ENCODE measurements around the gene NTN4.

DNA sequence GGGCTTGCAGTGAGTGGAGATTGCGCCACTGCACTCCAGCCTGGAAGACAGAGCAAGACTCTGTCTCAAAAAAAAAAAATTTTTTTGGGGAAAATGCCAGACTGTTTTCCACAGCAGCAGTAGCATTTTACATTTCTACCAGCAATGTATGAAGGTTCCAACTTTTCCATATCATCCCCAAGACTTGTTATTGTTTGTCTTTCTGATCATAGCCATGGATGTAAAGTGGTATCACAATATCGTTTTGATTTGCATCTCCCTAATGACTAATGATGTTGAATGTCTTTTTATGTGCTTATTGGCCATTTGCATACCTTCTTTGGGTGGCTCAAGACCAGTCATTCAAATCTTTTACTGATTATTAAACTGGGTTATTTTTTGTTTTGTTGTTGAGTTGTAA, 63.7 kb downstream of the NTN4 start:
- TF ChIP-seq POLR2A (IDR thresholded peaks at IDR 0.05), result no peak
- TF ChIP-seq, protein P1, sequence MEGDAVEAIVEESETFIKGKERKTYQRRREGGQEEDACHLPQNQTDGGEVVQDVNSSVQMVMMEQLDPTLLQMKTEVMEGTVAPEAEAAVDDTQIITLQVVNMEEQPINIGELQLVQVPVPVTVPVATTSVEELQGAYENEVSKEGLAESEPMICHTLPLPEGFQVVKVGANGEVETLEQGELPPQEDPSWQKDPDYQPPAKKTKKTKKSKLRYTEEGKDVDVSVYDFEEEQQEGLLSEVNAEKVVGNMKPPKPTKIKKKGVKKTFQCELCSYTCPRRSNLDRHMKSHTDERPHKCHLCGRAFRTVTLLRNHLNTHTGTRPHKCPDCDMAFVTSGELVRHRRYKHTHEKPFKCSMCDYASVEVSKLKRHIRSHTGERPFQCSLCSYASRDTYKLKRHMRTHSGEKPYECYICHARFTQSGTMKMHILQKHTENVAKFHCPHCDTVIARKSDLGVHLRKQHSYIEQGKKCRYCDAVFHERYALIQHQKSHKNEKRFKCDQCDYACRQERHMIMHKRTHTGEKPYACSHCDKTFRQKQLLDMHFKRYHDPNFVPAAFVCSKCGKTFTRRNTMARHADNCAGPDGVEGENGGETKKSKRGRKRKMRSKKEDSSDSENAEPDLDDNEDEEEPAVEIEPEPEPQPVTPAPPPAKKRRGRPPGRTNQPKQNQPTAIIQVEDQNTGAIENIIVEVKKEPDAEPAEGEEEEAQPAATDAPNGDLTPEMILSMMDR (IDR thresholded peaks at IDR 0.05), result no peak
